T-helper 1 cell (primary cell): ENCODE data around the gene KRTAP10-8.
"Not testable (repeated sequence)": the region's sequence is repeated elsewhere in the genome, so short reads cannot be mapped to it uniquely, and the experiment has no call there.

Source experiments
- DNase-seq, 5 donors: peaks; one replicate each; pipeline ENCODE4 v3.0.0-alpha.2; 2012 to 2020

The KRTAP10-8 gene

DNA sequence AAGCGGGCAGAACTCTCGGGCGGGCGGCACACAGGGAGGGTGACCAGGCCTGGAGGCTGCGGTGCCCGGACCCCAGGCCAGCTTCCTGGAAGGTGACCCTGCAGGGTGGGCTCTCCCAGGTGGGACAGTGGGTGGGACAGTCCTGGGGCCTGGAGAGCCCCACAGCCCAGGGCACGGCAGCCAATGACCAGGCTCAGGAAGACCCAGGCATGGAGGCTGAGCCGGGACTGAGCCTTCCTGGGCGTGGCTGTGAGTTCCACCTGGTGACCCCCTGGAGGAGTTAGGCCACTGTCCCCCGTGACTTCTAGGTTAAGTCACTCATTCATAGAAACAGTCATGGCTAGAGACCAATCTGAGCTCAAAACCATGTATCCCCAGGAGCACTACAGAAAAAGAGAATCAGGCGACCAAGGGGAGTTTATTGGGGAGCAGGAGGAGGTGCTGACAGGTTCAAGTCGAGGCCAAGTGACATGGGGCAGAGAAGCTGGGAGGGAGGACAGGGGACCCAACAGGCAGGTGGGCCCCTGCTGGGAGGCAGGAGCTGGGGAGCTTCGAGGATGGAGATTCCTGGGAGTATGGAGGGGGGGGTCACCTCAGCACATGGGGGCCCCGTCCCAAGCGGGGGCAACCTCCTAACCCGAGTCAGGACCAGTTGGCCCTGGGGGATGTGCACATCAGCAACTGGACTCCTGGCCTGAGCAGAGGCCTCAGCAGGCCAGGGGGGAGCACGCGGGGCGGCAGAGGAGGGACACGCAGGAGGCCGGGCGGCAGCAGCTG, 32.6 kb upstream of the KRTAP10-8 start:
- DNase-seq, result no peak

DNA sequence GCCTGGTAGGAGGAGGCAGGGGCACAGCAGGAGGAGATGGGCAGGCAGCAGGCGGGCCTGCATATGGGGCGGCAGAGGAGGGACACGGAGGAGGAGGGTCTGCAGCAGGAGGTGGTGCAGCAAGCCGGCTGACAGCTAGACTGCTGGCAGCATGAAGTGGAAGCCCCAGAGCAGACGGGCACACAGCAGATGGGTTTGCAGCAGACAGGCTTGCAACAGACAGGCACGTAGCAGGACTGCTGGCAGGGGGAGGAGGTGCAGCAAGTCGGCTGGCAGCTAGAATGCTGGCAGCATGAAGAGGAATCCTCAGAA, 32.1 kb upstream of the KRTAP10-8 start:
- no peak for DNase-seq

GRCh38 chr21:44580231-44580821, 31.6 kb upstream of the KRTAP10-8 start, which contains the start of gene KRTAP10-5:
TSS of gene KRTAP10-5 (minus strand) at chr21:44580604. CDS start at chr21:44580578, 26 bp downstream.
- DNase-seq, result not testable (repeated sequence)

- no peak for DNase-seq
Measured at GRCh38 chr21:44581158-44581557, 30.7 kb upstream of the KRTAP10-8 start.

DNA sequence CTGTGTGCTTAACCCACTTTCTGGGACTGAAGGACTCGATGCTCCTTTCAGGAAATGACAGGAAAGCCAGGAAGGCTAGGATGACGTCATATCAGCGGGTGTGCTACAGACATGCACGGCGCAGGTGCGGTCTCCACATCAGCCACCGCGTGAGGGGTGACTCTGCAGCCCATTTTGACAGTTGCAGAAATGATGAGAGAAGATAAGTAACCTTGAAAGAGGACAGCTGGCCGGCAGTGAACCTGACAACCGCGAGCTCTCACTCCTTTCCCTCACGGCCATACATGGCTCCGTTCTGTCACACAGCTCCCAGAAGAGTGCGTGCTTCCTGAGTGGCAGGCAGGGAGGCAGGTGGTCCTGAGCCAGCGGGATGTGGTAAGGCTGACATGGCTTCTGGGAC, 29.8 kb upstream of the KRTAP10-8 start:
- no peak for DNase-seq

GRCh38 chr21:44583089-44583799, 28.6 kb upstream of the KRTAP10-8 start:
- no peak for DNase-seq

DNA sequence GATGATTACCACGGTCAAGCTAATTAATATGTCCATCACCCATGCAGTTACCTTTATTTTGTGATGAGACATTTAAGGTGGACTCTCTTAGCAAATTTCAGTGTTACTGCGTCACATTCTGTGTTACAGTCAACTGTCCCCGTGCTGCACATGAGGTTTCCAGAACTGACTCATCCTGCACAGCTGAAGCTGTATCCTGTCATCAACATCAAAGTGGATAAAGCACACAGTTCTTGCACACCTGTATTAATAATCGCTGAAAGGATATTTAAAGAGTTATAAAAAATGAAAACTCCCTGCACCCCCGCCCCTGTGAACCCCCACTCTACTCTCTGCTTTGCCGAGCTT, 28.1 kb upstream of the KRTAP10-8 start:
- DNase-seq, result peak in 1 of 5 donors; percentile 70

GRCh38 chr21:44585892-44586291, 26.0 kb upstream of the KRTAP10-8 start:
- DNase-seq, result no peak

GRCh38 chr21:44589094-44589493, 22.8 kb upstream of the KRTAP10-8 start:
- no peak for DNase-seq

- no peak for DNase-seq
Measured at GRCh38 chr21:44589586-44590305, 22.1 kb upstream of the KRTAP10-8 start.

DNA sequence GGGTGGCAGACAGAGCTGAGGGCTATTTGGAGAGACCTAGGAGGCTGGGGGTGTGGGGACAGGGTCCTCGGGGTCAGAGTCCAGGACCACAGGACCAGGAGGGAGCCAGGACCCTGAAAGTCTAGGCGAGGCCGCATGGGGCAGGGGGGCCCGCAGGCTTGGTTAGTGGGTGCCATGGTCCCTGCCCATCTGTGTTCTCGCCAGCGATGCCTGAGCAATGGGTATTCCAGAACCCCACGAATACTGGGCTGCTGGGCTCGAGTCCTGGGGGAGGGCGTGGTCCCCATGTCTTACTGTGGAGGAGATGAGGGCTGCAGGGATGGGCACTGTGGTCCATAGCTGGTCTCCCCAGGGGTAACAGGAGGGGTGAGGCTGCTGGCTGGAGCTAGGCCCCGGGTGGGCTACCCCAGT, 21.6 kb upstream of the KRTAP10-8 start:
- no peak for DNase-seq

DNA sequence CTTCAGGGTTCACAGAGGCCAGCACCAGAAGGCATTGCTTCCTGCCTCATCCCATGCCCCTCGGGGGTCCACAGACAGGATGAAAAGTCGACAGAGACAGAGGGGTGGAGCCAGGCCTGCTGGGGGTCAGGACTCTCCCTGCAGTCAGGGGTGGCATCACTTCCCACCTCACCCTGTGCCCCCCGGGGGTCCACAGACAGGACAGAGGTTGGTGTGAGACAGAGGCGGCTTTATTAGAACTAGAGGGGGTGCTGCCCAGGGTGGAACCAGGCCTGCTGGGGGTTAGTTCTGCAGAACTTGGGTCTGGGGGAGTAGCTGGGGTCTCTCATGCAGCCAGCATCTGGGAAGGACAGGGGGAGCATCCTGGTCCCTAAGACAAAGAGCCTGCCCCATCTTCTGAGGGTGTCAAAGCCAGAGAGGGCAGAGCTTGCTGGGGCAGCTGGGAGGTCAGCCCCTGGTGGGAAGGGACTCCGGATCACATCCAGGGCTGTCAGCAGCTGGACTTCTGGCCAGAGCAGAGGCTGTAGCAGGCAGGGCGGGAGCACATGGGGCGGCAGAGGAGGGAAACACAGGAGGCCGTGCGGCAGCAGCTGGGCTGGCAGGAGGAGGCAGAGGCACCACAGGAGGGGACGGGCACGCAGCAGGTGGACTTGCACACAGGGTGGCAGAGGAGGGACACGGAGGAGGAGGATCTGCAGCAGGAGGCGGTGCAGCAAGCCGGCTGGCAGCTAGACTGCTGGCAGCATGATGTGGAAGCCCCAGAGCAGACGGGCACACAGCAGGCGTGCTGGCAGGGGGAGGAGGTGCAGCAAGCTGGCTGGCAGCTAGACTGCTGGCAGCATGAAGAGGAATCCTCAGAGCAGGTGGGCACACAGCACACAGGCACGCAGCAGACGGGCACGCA, 20.7 kb upstream of the KRTAP10-8 start:
- DNase-seq, result not testable (repeated sequence)

DNA sequence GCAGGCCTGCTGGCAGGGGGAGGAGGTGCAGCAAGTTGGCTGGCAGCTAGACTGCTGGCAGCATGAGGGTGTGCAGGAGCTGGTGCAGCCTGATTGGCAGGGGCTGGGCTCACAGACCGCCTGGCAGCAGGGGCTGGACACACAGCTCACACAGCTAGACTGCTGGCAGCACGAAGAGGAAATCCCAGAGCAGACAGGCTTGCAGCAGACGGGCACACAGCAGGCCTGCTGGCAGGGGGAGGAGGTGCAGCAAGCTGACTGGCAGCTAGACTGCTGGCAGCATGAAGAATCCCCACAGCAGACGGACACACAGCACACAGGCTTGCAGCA, 20.1 kb upstream of the KRTAP10-8 start:
- DNase-seq, result not testable (repeated sequence)

- DNase-seq, result no peak
Measured at GRCh38 chr21:44592446-44593311, 19.2 kb upstream of the KRTAP10-8 start, which contains the start of gene KRTAP10-6. TSS of gene KRTAP10-6 (minus strand) at chr21:44592505. CDS start at chr21:44592484, 21 bp downstream.

- no peak for DNase-seq
Measured at GRCh38 chr21:44593598-44594405, 18.1 kb upstream of the KRTAP10-8 start.

GRCh38 chr21:44594406-44594916, 17.4 kb upstream of the KRTAP10-8 start:
- no peak for DNase-seq

GRCh38 chr21:44595524-44595923, 16.4 kb upstream of the KRTAP10-8 start:
- DNase-seq, result no peak

DNA sequence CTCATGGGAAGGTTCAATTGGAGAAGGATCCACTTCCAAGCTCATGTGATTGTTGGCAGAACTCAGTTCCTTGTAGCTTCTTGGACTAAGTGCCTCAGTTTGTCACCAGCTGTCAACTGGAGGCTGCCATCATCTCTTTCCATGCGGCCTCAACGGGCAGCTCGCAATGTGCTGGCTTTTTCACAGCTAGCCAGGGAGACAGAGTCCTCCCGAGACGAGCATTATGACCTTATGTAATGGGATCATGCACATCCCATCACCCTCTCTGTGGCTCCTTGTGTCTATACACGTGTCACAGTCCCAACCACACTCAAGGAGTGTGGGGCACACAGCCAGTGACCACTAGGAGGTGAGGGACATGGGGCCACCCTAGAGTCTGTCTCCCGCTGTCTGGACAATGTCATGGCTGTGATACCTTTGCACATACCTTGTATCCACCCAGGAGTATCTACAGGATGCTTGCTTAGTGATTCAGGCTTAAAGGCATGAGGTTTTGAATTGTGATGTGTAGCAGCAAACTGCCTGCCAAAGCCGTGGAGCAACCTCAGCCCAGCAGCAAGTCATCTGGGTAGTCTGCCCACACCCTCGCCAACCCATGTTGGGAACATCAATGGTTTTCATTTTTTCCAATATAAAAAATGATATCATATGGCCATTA, 15.7 kb upstream of the KRTAP10-8 start:
- no peak for DNase-seq

DNA sequence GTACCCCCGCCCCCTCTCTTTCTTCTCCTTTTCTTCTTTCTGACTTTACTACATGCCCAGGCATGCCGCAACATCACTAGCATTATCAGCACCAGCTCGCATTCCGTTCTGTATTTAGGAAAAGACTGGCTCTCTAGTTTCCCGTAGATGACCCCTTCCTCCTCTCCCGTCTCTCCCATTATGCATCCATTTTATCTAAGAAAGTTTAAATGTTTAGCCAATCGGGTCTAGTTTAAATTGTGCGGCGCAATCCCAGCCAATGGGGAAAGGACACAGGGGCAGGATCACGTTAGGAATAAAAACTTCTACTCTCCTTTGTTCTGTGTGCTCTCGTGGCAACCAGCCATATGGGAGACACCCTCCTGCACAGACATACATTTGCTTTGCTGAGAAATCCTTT, 13.8 kb upstream of the KRTAP10-8 start:
- no peak for DNase-seq
